Heart right ventricle (tissue), 16 donors: ENCODE measurements around the gene VTN. TPM values are rescaled to one million over a fixed set of nuclear protein-coding genes. Genes with fewer than 3 reads are reported as not detected.

Experiments used
- ATAC-seq, 8 donors: fragments of 200-7000 bp; cut with Tn5 transposase; one replicate each; pipeline ENCODE4 v1.9.1; 2020; ENCODE audit warnings: mild to moderate bottlenecking in 8 of 8, moderate library complexity in 8 of 8, moderate number of reproducible peaks in 1 of 8
- DNase-seq, 2 donors: peaks; one replicate each; pipeline ENCODE4 v3.0.0-alpha.2; 2020
- H3K27ac ChIP-seq, 10 donors: fragments of 200-600 bp; sonication (generic) in 2 of 10; one replicate each; pipeline versions ENCODE4 v1.5.0 to v1.8.0; 2020 to 2022; ENCODE audit warnings: mild to moderate bottlenecking in 3 of 10
- H3K27me3 ChIP-seq, 7 donors: fragments of 200-600 bp; one replicate each; pipeline ENCODE4 v1.8.0; 2021 to 2022; ENCODE audit warnings: mild to moderate bottlenecking in 2 of 7
- H3K36me3 ChIP-seq, 9 donors: fragments of 200-600 bp; sonication (generic) in 1 of 9; one replicate each; pipeline versions ENCODE4 v1.5.0 to v1.8.0; 2020 to 2022; ENCODE audit warnings: mild to moderate bottlenecking in 2 of 9
- H3K4me1 ChIP-seq, 9 donors: fragments of 200-600 bp; sonication (generic) in 1 of 9; one replicate each; pipeline versions ENCODE4 v1.5.0 to v1.8.0; 2020 to 2022; ENCODE audit warnings: mild to moderate bottlenecking in 4 of 9
- H3K4me3 ChIP-seq, 10 donors: fragments of 200-600 bp; sonication (generic) in 2 of 10; one replicate each; pipeline versions ENCODE4 v1.5.0 to v1.8.0; 2020 to 2022; ENCODE audit warnings: mild to moderate bottlenecking in 7 of 10, moderate library complexity in 2 of 10
- H3K9me3 ChIP-seq, 11 donors: fragments of 200-600 bp in 10 of 11; sonication (generic) in 2 of 11; one replicate each; pipeline versions ENCODE4 v1.5.0 to v1.8.0; 2013 to 2022; ENCODE audit warnings: mild to moderate bottlenecking in 2 of 11, control low read depth in 1 of 11, moderate library complexity in 1 of 11
- CTCF ChIP-seq, 9 donors: fragments of 200-600 bp; sonication (generic) in 2 of 9; IDR thresholded peaks; one replicate each; pipeline versions ENCODE4 v1.5.0 to v1.8.0; 2021 to 2022; ENCODE audit warnings: antibody characterized with exemption in 9 of 9, mild to moderate bottlenecking in 5 of 9, moderate library complexity in 1 of 9
- whole genome bisulfite sequencing, 2 donors: extraction: QIAGEN DNeasy Blood & Tissue Kit; methylation state at CpG; one replicate each; pipeline ENCODE4 v1.1.7; 2013; ENCODE audit warnings: inconsistent platforms in 1 of 2; 5-methylcytosine and 5-hydroxymethylcytosine counted together
- intact Hi-C, 10 donors: fragments of 100-400 bp; cut with DNase I; formaldehyde crosslinking; loops; one replicate each; pipeline versions ENCODE4 v1.11.1 to v1.14.2; 2022
- microRNA-seq, 2 donors: library from miRNA; unstranded; fragments of <30 nt; microRNA quantifications; one replicate each; pipeline ENCODE4 v1.2.0, GENCODE V29; 2021
- polyA plus RNA-seq, 2 donors: library from polyadenylated mRNA; stranded (reverse); fragments of 200-250 nt; gene quantifications; one replicate each; pipeline ENCODE4 v1.2.3, GENCODE V29; 2013
- total RNA-seq, 10 donors: library from RNA; stranded (reverse); fragmentation: NEBNext Ultra II Directional in 3 of 10; extraction: Animal tissue kit (Norgen Biotek cat#: 25700) in 3 of 10; gene quantifications; one replicate each; pipeline versions ENCODE4 v1.2.1 to v1.2.4, GENCODE V29; 2021 to 2023
- donor health status: Arrhythmogenic right ventricular cardiomyopathy.
- donor health status: ischemic (EF 13 %, LVEDD 7.1; RV severe dilation, severe dysfunction).
- donor health status: healthy with polysubstance abuse.
- donor health status: DM: no; HTN: yes; CAD: no.
- donor health status: DM: no; HTN: no; CAD: no.
- donor health status: ischemic (EF 25% LVEDD 6.9; RV normal size, moderate dysfunction).
- donor health status: ischemic (EF 25% LVEDD 5.7; RV mildly dilated, moderate dysfunction).
- donor health status: healthy.
- donor health status: DM: yes; HTN: yes; CAD: no.
- donor health status: Ischemic cardiomyopathy.
- donor health status: ischemic (EF 35%, LVEDD 5.7; RV mildly dilated, moderate dysfunction).
- donor health status: nonischemic (EF 11% LVEDD 7.7; RV severe dilation, severe dysfunction).
- donor health status: DM: yes; HTN: yes; CAD: no.
- donor health status: PGD.
- donor health status: ischemic (EF 29% LVEDD 5.4; RV normal size, mild dysfunction).
- donor health status: nonischemic (EF 23%, LVEDD 6.1; RV moderate dilation, normal function).

Gene VTN
- total and polyA plus RNA-seq, 12 donors, result 26.3 to 121 (median 64.8) TPM

- peaks cover 3 to 20% (median 16%) of the 10 kb centered on the region in 9 donors for H3K4me1 ChIP-seq
- intact Hi-C loops, result loop anchor here in 2 of 10 donors (2.0 kb wide), 1 partner anchor 17 kb away; the partner anchor contains the start of genes IFT20 (in 2 of the 2) and TNFAIP1 (in 2 of the 2)
- TF ChIP-seq CTCF (IDR thresholded peaks at IDR 0.05), result no peak
- H3K27me3 ChIP-seq, result no peaks in the 10 kb centered on the region
- H3K36me3 ChIP-seq, result no peaks in the 10 kb centered on the region
- ATAC-seq (peak in 6 of 8 donors; percentile 1 to 12 (median 2)), DNase-seq (no peak)
- 9 to 10% methylated on average over 40 of the region's 40 CpGs for WGBS, 2 donors
- H3K9me3 ChIP-seq, result no peaks in the 10 kb centered on the region
- H3K27ac ChIP-seq, result peak overlapping the region in 1 of 10 donors; percentile 18
- H3K4me3 ChIP-seq, result peak overlapping the region; percentile 39 to 80 (median 62)
Observed at GRCh38 chr17:28317966-28318758, 51.9 kb downstream of the VTN start.

Small RNAs within 50 kb of the gene (microRNA-seq; reads per million reads assigned to microRNA genes)
- gene MIR4723, result 0 to 1.0 reads per million in 2 donors

Other genes starting within 250 kb of the VTN start
- gene TMEM97, start 51.1 kb downstream of the VTN start, total RNA-seq, result 1 to 10 TPM; 2.3 to 4.4 (median 3.2) TPM
- 1 to 10 TPM; 1.6 to 5.2 TPM for gene TMEM97, start 51.1 kb downstream of the VTN start, polyA plus RNA-seq
- 10 to 100 TPM in 7 of 10 donors, 1 to 10 TPM in 3; 8.5 to 15.4 (median 10.8) TPM for gene IFT20, start 34.8 kb downstream of the VTN start, total RNA-seq
- 10 to 100 TPM; 16.8 to 38.2 TPM for gene IFT20, start 34.8 kb downstream of the VTN start, polyA plus RNA-seq
- gene TNFAIP1, start 34.5 kb downstream of the VTN start, total RNA-seq, result 10 to 100 TPM; 33.0 to 87.6 (median 45.8) TPM
- 10 to 100 TPM; 15.1 to 33.8 TPM for gene TNFAIP1, start 34.5 kb downstream of the VTN start, polyA plus RNA-seq
- 100 to 1,000 TPM; 144 to 176 (median 160) TPM for gene POLDIP2, start 12.8 kb downstream of the VTN start, total RNA-seq
- gene POLDIP2, start 12.8 kb downstream of the VTN start, polyA plus RNA-seq, result 100 to 1,000 TPM in 1 of 2 donors, 10 to 100 TPM in 1; 66.4 to 149 TPM
- not detected for gene SEBOX, start 5.1 kb downstream of the VTN start, total RNA-seq
- gene SEBOX, start 5.1 kb downstream of the VTN start, polyA plus RNA-seq, result not detected
- gene SARM1, start 1.4 kb upstream of the VTN start, total RNA-seq, result 10 to 100 TPM in 1 of 10 donors, 1 to 10 TPM in 9; 5.2 to 10.5 (median 8.4) TPM
- gene SARM1, start 1.4 kb upstream of the VTN start, polyA plus RNA-seq, result 1 to 10 TPM; 4.4 to 4.8 TPM
- gene SLC46A1, start 35.9 kb upstream of the VTN start, total RNA-seq, result 10 to 100 TPM in 1 of 10 donors, 1 to 10 TPM in 9; 3.6 to 10.2 (median 4.9) TPM
- 1 to 10 TPM; 1.4 to 2.8 TPM for gene SLC46A1, start 35.9 kb upstream of the VTN start, polyA plus RNA-seq
- gene SLC13A2, start 103.3 kb upstream of the VTN start, total RNA-seq, result not detected
- gene SLC13A2, start 103.3 kb upstream of the VTN start, polyA plus RNA-seq, result not detected
- not detected for gene FOXN1, start 136.0 kb upstream of the VTN start, total RNA-seq
- gene FOXN1, start 136.0 kb upstream of the VTN start, polyA plus RNA-seq, result not detected
- 10 to 100 TPM; 10.6 to 23.4 (median 21.0) TPM for gene UNC119, start 182.3 kb upstream of the VTN start, total RNA-seq
- gene UNC119, start 182.3 kb upstream of the VTN start, polyA plus RNA-seq, result 10 to 100 TPM; 18.0 to 23.8 TPM
- gene PIGS, start 201.2 kb upstream of the VTN start, total RNA-seq, result 10 to 100 TPM; 44.6 to 69.3 (median 49.6) TPM
- 10 to 100 TPM in 1 of 2 donors, 1 to 10 TPM in 1; 9.0 to 44.9 TPM for gene PIGS, start 201.2 kb upstream of the VTN start, polyA plus RNA-seq
- 100 to 1,000 TPM; 196 to 416 (median 291) TPM for gene ALDOC, start 206.6 kb upstream of the VTN start, total RNA-seq
- gene ALDOC, start 206.6 kb upstream of the VTN start, polyA plus RNA-seq, result 100 to 1,000 TPM; 122 to 156 TPM
- 1 to 10 TPM in 7 of 10 donors, under 1 TPM in 3; 0.55 to 6.5 (median 1.2) TPM for gene SPAG5, start 228.7 kb upstream of the VTN start, total RNA-seq
- 1 to 10 TPM in 1 of 2 donors, under 1 TPM in 1; 0.86 to 1.6 TPM for gene SPAG5, start 228.7 kb upstream of the VTN start, polyA plus RNA-seq
- gene RSKR, start 243.9 kb upstream of the VTN start, total RNA-seq, result 1 to 10 TPM; 2.1 to 6.4 (median 4.1) TPM
- 1 to 10 TPM; 3.0 to 8.7 TPM for gene RSKR, start 243.9 kb upstream of the VTN start, polyA plus RNA-seq